GM12891 (cell line): ENCODE results near the gene SCAMP1.

Experiments
- POLR2A ChIP-seq: IDR thresholded peaks from 2 replicates; pipeline ENCODE4 v1.6.1; 2011; ENCODE audit warnings: low read depth, low read length, control low read depth
- POLR2AphosphoS5 ChIP-seq: IDR thresholded peaks from 2 replicates; pipeline ENCODE4 v1.6.1; 2011; ENCODE audit warnings: low read depth, low read length, control low read depth
- POU2F2 ChIP-seq: IDR thresholded peaks from 2 replicates; pipeline ENCODE4 v1.6.1; 2011; ENCODE audit warnings: low read depth, mild to moderate bottlenecking, control low read depth, low read length, moderate library complexity
- SPI1 ChIP-seq: IDR thresholded peaks from 2 replicates; pipeline ENCODE4 v1.6.1; 2011; ENCODE audit warnings: low read depth, low read length, control low read depth
- TAF1 ChIP-seq: IDR thresholded peaks from 2 replicates; pipeline ENCODE4 v1.6.1; 2011; ENCODE audit warnings: low read depth, low read length, control low read depth

DNA sequence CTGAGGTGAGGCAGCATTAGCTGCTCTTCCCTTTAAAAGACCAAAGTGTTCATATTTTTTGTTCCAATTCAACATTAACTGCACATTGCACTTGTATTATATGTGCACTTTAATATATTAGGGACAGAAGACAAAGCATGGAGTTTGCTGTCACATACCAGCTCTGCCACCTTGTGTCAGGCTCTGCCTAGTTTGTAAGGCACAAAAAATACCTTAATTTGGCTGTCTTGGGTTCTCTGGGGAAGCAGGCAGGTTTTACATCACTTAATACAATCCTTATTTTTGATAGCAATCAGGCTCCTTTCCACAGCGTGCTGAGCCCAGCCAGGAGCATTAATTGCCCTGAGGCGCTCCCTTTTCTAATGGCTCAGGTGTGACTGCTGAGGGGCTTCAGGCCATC lies 131.8 kb downstream of the SCAMP1 start:
- TF ChIP-seq POLR2A (no peak), POLR2AphosphoS5 (no peak), TAF1 (no peak), SPI1 (no peak), POU2F2 (no peak)
